Fibroblast of lung (primary cell): Measurements from ENCODE around the gene ACOT8. TPM values are rescaled to one million over a fixed set of nuclear protein-coding genes. Genes with fewer than 3 reads are reported as not detected.

ENCODE experiments used
- DNase-seq, 2 donors: peaks; one replicate each; pipeline versions ENCODE4 v3.0.0 to v3.0.0-alpha.2; 2010; ENCODE audit warnings: low read depth in 2 of 2
- H2AFZ ChIP-seq: 2 replicates; pipeline ENCODE4 v1.5.1; 2012; ENCODE audit warnings: low read length, control low read depth, inconsistent platforms
- H3K27ac ChIP-seq: 2 replicates; pipeline ENCODE4 v1.5.1; 2011; ENCODE audit warnings: low read length, control low read depth; ENCODE audit not compliant: insufficient read depth
- H3K27me3 ChIP-seq: 2 replicates; pipeline ENCODE4 v1.5.1; 2011; ENCODE audit warnings: mild to moderate bottlenecking, low read length; ENCODE audit not compliant: control insufficient read depth, insufficient read depth
- H3K36me3 ChIP-seq: 2 replicates; pipeline ENCODE4 v1.5.1; 2011; ENCODE audit warnings: low read length; ENCODE audit not compliant: control insufficient read depth, insufficient read depth
- H3K4me1 ChIP-seq: 2 replicates; pipeline ENCODE4 v1.5.1; 2011; ENCODE audit warnings: low read length; ENCODE audit not compliant: control insufficient read depth, insufficient read depth; ENCODE audit errors: extremely low read depth
- H3K4me2 ChIP-seq: 2 replicates; pipeline ENCODE4 v1.5.1; 2011; ENCODE audit warnings: low read length, control low read depth; ENCODE audit not compliant: insufficient read depth; ENCODE audit errors: extremely low read depth
- H3K4me3 ChIP-seq, 4 experiments: fragments of 200-600 bp in 1 of 4; sonication (generic) in 1 of 4; replicated peaks in 1 of 4; 2 replicates each; pipeline ENCODE4 v1.5.1; 2011 to 2016; ENCODE audit warnings: low read length in 4 of 4, low read depth in 3 of 4, mild to moderate bottlenecking in 3 of 4, control low read depth in 2 of 4, inconsistent platforms in 1 of 4, mixed read lengths in 1 of 4; ENCODE audit not compliant: insufficient read depth in 1 of 4; ENCODE audit errors: control extremely low read depth in 1 of 4
- H3K79me2 ChIP-seq: 2 replicates; pipeline ENCODE4 v1.5.1; 2012; ENCODE audit warnings: mild to moderate bottlenecking, low read length, inconsistent platforms; ENCODE audit not compliant: control insufficient read depth, insufficient read depth
- H3K9ac ChIP-seq: 2 replicates; pipeline ENCODE4 v1.5.1; 2011; ENCODE audit warnings: mild to moderate bottlenecking, low read length, control low read depth; ENCODE audit not compliant: insufficient read depth
- H3K9me3 ChIP-seq: 2 replicates; pipeline ENCODE4 v1.5.1; 2012; ENCODE audit warnings: low read depth, low read length; ENCODE audit not compliant: control insufficient read depth, insufficient read depth
- H4K20me1 ChIP-seq: 2 replicates; pipeline ENCODE4 v1.5.1; 2011; ENCODE audit warnings: low read length; ENCODE audit not compliant: control insufficient read depth, insufficient read depth; ENCODE audit errors: extremely low read depth
- EZH2 ChIP-seq: IDR thresholded peaks from 2 replicates; pipeline ENCODE4 v1.5.1; 2012; ENCODE audit warnings: low read length, control low read depth, mild to moderate bottlenecking; ENCODE audit errors: missing control alignments
- polyA plus RNA-seq, 2 donors: library from polyadenylated mRNA; depleted of rRNA in 1 of 2; stranded (reverse) in 1 of 2; unstranded in 1 of 2; fragments of >200 nt; gene quantifications; 2 replicates each; pipeline ENCODE4 v1.2.1, GENCODE V29; 2011 to 2012; ENCODE audit warnings: missing spikeins in 1 of 2
- total RNA-seq: library from RNA; depleted of rRNA; stranded (reverse); fragments of >200 nt; gene quantifications from 2 replicates; pipeline ENCODE4 v1.2.1, GENCODE V29; 2014
- TF ChIP-seq, protein P1 (sequence below), 2 donors: IDR thresholded peaks in 1 of 2; conservative IDR thresholded peaks in 1 of 2; 1 replicate in 1 of 2; 2 replicates in 1 of 2; pipeline ENCODE4 v1.5.1; 2011 to 2012; ENCODE audit warnings: low read length in 2 of 2, control low read depth in 1 of 2, inconsistent platforms in 1 of 2, low read depth in 1 of 2, mild to moderate bottlenecking in 1 of 2

The ACOT8 gene
- total and polyA plus RNA-seq, 2 donors (not counting 1 experiment from before 2014, with no cell fraction given): 18.0 to 44.4 TPM

DNA sequence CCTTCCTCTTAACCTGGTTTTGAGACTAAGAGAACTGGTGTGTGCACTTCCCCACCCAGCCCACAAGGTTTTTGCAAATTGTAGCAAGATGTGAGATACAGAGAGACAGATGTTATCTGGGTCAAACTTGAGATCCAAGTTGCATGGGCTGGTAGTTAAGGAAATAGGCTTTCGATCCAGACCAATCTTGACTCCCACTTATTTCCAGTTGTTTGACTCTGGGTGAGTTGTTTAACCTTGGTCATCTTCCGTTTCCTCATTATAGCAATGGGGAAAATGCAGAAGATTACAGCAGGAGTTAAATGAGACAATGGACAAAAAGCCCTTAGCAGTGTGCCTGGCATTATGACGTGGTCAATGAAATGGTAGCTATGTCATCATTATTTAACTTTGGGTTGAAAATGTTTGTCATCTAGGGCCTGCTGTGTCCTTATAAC is 21.8 kb downstream of the ACOT8 start:
- Histone ChIP-seq H3K4me1 (peaks cover 21% of the 10 kb centered on the region), H3K9me3 (no peaks in the 10 kb centered on the region), H3K27me3 (no peaks in the 10 kb centered on the region), H3K79me2 (peaks cover 17% of the 10 kb centered on the region), H3K36me3 (peaks cover 3% of the 10 kb centered on the region), H2AFZ (no peak overlapping the region), H3K4me3 (peak overlapping the region; percentile 71 to 90 (median 79)), H4K20me1 (no peaks in the 10 kb centered on the region), H3K4me2 (peak overlapping the region; percentile 95), H3K9ac (no peak overlapping the region), H3K27ac (peak overlapping the region; percentile 90)
- DNase-seq: peak in 1 of 2 donors; percentile 8
- TF ChIP-seq EZH2: no peak
- TF ChIP-seq, protein P1, sequence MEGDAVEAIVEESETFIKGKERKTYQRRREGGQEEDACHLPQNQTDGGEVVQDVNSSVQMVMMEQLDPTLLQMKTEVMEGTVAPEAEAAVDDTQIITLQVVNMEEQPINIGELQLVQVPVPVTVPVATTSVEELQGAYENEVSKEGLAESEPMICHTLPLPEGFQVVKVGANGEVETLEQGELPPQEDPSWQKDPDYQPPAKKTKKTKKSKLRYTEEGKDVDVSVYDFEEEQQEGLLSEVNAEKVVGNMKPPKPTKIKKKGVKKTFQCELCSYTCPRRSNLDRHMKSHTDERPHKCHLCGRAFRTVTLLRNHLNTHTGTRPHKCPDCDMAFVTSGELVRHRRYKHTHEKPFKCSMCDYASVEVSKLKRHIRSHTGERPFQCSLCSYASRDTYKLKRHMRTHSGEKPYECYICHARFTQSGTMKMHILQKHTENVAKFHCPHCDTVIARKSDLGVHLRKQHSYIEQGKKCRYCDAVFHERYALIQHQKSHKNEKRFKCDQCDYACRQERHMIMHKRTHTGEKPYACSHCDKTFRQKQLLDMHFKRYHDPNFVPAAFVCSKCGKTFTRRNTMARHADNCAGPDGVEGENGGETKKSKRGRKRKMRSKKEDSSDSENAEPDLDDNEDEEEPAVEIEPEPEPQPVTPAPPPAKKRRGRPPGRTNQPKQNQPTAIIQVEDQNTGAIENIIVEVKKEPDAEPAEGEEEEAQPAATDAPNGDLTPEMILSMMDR (conservative IDR thresholded peaks at IDR 0.05 in 1 of 2, IDR thresholded peaks at IDR 0.05 in 1 of 2; ENCODE audit: low read depth in 1 of 2, low read length in 2 of 2): no peak

GRCh38 chr20:45834797-45835161 is 22.4 kb downstream of the ACOT8 start:
- no peak for TF ChIP-seq EZH2
- TF ChIP-seq, protein P1 (conservative IDR thresholded peaks at IDR 0.05 in 1 of 2, IDR thresholded peaks at IDR 0.05 in 1 of 2; ENCODE audit: low read depth in 1 of 2, low read length in 2 of 2): no peak
- Histone ChIP-seq H3K36me3 (no peaks in the 10 kb centered on the region), H3K9me3 (no peaks in the 10 kb centered on the region), H4K20me1 (no peaks in the 10 kb centered on the region), H3K27ac (peak overlapping the region; percentile 90), H2AFZ (no peak overlapping the region), H3K9ac (peak overlapping the region; percentile 92), H3K27me3 (no peaks in the 10 kb centered on the region), H3K4me3 (peak overlapping the region; percentile 71 to 90 (median 79)), H3K4me2 (peak overlapping the region; percentile 95), H3K79me2 (peaks cover 17% of the 10 kb centered on the region), H3K4me1 (peaks cover 21% of the 10 kb centered on the region)
- no peak for DNase-seq

DNA sequence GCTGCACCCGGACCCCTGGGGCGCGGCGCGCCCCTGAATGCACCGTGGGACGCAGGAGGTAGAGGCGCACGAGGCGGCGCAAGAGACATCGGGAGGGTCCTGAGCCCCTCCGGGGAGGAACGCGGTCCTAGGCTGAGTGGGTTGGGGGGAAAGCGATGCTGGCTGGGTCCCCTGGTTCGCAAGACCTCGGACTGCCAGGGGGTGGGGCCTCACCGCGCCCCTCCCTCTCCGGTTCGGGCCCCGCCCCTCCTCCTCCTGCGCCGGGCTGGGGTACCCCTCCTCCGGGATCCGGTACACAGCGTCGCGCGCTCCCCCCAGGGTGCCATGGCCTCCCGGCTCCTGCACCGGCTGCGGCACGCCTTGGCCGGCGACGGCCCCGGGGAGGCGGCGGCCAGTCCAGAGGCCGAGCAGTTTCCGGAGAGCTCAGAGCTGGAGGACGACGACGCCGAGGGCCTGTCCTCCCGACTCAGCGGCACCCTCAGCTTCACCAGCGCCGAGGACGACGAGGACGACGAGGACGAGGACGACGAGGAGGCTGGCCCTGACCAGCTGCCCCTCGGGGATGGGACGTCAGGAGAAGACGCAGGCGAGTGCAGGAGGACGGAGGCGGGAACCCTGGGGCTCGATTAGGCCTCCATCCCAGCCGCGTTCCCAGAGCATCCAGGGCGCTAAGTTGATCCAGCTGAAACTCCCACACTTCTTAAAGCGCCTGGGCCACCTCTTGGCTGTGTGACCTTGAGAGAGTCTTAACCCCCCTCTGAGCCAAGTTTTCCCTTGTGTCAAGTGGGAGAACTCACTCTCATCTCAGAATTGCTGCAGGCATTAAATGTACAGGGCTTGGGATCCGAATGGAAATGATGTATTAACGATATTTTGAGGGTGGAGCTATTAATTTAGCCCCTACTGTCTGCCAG is 23.1 kb downstream of the ACOT8 start:
- H3K9me3 ChIP-seq: no peaks in the 10 kb centered on the region
- H3K27me3 ChIP-seq: no peaks in the 10 kb centered on the region
- TF ChIP-seq, protein P1 (conservative IDR thresholded peaks at IDR 0.05 in 1 of 2, IDR thresholded peaks at IDR 0.05 in 1 of 2; ENCODE audit: low read depth in 1 of 2, low read length in 2 of 2): no peak
- no peak for TF ChIP-seq EZH2
- H3K9ac ChIP-seq: peak overlapping the region; percentile 92
- no peaks in the 10 kb centered on the region for H4K20me1 ChIP-seq
- H2AFZ ChIP-seq: peak overlapping the region; percentile 52
- no peaks in the 10 kb centered on the region for H3K36me3 ChIP-seq
- peaks cover 17% of the 10 kb centered on the region for H3K79me2 ChIP-seq
- peak overlapping the region; percentile 90 for H3K27ac ChIP-seq
- peak overlapping the region; percentile 95 for H3K4me2 ChIP-seq
- peaks cover 21% of the 10 kb centered on the region for H3K4me1 ChIP-seq
- H3K4me3 ChIP-seq: peak overlapping the region; percentile 71 to 90 (median 79)
- peak; percentile 67 to 73 for DNase-seq
